ENCODE measurements around the gene PFAS. TPM values are rescaled to one million over a fixed set of nuclear protein-coding genes. Genes with fewer than 3 reads are reported as not detected.
"Not testable (repeated sequence)": the region's sequence is repeated elsewhere in the genome, so short reads cannot be mapped to it uniquely, and the experiment has no call there.

Gene PFAS, protein sequence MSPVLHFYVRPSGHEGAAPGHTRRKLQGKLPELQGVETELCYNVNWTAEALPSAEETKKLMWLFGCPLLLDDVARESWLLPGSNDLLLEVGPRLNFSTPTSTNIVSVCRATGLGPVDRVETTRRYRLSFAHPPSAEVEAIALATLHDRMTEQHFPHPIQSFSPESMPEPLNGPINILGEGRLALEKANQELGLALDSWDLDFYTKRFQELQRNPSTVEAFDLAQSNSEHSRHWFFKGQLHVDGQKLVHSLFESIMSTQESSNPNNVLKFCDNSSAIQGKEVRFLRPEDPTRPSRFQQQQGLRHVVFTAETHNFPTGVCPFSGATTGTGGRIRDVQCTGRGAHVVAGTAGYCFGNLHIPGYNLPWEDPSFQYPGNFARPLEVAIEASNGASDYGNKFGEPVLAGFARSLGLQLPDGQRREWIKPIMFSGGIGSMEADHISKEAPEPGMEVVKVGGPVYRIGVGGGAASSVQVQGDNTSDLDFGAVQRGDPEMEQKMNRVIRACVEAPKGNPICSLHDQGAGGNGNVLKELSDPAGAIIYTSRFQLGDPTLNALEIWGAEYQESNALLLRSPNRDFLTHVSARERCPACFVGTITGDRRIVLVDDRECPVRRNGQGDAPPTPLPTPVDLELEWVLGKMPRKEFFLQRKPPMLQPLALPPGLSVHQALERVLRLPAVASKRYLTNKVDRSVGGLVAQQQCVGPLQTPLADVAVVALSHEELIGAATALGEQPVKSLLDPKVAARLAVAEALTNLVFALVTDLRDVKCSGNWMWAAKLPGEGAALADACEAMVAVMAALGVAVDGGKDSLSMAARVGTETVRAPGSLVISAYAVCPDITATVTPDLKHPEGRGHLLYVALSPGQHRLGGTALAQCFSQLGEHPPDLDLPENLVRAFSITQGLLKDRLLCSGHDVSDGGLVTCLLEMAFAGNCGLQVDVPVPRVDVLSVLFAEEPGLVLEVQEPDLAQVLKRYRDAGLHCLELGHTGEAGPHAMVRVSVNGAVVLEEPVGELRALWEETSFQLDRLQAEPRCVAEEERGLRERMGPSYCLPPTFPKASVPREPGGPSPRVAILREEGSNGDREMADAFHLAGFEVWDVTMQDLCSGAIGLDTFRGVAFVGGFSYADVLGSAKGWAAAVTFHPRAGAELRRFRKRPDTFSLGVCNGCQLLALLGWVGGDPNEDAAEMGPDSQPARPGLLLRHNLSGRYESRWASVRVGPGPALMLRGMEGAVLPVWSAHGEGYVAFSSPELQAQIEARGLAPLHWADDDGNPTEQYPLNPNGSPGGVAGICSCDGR (N-terminal part only)
- total RNA-seq: 82.6 TPM

DNA sequence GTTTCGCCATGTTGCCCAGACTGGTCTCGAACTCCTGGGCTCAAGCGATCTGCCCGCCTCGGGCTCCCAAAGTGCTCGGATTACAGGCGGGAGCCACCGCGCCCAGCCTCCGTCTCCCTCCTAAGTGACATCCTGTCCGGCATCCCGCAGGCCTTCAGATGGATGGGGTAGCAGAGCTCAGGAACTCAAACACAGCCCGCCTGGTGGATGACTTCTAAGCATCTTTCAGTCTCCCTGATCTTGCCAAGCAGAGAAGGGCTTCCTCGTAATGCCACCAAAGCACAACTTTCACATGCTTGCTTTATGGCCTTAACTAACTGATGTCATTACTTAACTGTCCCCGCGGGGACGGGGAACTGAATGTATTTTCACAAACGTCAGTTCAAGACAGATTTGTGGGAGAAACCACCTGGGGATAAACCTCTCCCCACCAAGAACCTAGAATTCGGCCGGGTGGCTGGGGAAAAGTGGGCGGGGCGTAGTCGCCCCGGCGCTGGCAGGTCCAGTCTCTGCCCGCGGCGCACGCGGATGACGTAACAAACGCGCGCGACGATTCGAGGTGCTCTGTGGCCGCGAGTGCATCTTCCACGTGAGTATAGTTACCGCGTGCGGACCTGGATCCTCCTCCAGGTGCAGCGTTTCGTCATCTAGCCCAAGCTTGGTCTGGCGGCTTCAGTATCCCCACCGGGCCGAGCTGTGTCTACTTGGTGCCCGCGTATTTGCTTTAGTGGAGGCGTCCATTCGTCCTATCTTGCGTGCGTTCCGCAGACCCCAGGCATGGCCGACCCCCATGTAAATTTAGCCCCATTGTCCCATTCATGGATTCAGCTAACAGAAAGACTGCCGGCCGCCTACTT, at the start of gene PFAS:
Gene PFAS (plus strand): TSS at position 539 of the 857 bp plus-strand sequence. CDS start 4,649 bp downstream, outside the sequence.
- peak; percentile 96 for DNase-seq (ENCODE audit: low spot score)

DNA sequence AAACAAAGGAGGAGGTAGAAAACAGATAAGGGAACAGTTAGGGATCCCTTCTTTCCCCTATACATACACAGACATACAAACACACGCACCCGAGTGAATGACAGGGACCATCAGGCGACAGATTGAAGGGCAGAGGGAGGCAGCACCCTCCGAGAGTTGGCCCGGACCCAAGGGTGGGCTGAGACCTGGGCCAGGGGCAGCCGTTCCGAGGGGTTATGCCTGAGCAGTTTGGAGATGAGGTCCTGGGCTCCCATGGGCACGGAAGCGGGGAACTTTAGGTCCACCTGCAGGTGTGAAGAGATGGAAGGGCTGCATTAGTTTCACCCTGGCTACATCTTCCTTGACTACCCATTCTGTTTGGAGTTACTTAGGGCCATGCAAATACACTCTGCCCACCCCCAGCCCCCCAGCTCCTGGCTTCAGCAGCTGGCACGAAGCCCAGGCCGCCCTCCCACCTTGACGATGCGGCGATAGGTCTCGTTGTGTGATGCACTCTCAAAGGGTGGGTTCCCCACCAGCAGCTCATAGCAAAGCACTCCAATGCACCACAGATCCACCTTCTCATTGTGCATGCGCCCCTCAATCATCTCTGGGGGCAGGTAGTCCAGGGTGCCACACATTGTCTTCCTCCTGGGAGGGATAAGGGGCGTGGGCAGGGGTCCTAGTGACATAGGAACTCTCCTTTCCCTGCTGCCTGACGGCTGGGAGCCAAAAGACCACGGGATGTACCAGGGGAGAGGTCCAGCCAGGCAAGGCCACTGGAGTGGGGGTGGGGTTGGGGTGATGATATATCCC, 44.1 kb upstream of the PFAS start:
- no peak for DNase-seq (ENCODE audit: low spot score)

DNA sequence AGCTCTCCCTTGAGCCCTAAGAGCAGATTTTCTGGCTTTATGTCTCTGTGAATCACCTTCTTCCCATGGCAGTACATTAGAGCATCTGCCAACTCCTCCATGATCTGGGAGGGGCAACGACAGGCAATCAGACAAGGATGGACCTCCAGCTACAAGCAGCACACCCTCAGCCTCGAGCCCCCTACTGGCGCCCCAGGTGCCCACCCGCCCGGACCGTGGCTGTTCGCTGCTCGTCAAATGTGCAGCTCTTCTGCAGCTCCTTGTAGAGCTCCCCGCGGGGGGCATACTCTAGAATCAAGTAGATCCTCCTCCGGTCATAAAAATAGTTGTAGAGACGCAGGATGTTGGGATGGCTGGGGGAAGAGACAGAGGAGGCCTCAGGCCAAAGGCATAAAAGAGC, 42.6 kb upstream of the PFAS start:
- DNase-seq (ENCODE audit: low spot score): no peak

DNA sequence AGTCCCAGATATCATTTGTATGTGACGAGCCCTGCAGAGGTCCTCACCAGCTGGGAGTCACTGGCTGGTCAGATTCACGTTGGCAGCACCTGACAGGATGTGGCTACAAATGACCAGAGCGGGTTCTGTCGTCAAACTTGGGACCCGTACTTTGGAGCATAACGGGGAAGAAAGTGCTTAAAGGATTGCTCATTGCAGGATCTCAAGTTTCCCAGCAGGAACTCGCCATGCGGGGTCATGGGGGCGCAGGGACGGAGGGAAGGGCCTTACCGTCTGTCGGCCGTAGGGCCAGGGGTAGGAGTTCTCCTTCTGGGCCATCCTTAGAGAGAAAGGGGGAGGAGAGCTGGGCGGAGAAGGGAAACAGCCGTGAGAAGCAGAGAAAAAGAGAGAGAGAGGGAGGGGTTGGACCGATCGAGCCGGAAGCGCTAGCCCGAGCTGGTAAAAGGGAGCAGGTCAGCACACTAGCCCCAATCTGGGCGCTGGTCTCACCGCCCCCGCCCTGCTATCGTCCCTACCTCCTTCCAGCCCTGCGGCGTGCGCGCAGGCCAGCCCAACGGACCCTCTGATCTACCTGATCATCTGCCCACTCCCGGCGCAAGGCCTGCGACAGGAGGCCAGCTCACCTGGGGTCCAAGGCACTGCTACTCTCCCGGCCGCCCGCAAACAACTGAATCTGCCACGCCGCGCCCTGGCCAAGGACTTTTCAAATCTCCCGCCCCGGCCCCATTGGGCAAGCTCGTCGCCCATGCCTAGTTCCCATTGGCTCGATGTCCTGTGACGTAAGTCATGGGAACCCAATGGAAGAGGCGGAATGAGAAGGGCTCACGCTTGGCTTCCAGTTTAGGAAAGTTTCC, 39.0 kb upstream of the PFAS start, which contains the start of gene AURKB:
Gene AURKB (minus strand): TSS at position 669 of the 854 bp plus-strand sequence. CDS start 351 bp downstream, at position 318.
- DNase-seq (ENCODE audit: low spot score): peak; percentile 96

DNA sequence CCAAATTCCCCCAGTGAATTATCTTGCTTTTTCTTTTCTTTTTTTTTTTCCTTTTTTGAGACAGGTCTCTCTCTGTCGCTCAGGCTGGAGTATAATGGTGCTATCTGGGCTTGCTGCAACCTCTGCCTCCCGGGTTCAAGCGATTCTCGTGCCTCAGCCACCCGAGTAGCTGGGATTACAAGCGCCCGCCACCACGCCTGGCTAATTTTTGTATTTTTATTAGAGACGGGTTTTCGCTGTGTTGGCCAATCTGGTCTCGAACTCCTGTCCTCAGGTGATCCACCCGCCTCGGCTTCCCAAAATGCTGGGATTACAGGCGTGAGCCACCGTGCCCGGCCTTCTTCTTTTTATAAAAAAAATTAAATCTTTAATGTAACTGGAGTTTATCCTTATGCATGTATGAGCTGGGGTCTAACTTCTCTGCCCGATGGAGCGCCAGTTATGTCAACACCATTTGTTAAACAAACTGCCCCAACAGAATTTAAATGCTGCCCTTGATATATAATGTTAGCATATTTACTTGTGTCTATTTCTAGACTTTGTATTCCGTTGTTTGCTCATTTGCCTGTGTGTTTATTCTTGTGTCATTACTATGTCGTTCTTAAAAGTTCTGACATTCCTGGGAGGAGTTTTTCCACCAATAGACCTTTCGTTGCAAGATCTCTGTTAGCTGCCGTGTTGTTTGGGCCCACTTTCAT, 38.2 kb upstream of the PFAS start:
- DNase-seq (ENCODE audit: low spot score): no peak

DNA sequence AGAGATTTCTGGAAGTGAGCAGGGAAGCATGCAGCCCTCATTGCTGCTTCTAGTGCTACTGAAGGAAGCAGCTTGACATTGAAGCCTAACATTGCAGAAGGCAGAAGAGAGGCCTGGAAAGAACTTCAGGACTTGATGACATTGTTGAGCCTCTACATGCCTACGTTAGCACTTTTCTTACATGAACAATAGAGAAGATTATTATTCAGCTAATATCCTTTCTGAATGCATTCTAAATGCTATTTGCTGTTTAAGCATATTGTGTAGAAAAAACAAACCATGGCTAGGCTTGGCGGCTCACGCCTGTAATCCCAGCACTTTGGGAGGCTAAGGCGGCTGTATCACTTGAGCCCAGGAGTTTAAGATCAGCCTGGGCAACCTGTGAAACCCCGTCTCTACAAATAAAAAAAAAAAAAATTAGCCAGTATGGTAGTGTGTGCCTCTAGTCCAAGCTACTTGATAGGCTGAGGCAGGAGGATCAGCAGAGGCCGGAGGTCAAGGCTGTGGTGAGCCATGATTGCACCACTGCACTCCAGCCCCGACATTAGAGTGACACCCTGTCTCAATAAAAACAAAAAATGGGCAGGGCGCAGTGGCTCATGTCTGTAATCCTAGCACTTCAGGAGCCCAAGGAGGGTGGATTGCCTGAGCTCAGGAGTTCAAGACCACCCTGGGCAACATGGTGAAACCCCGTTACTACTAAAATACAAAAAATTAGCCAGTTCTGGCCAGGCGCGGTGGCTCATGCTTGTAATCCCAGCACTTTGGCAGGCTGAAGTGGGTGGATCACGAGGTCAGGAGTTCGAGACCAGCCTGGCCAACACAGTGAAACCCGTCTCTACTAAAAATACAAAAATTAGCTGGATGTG, 36.5 kb upstream of the PFAS start:
- DNase-seq (ENCODE audit: low spot score): no peak

DNA sequence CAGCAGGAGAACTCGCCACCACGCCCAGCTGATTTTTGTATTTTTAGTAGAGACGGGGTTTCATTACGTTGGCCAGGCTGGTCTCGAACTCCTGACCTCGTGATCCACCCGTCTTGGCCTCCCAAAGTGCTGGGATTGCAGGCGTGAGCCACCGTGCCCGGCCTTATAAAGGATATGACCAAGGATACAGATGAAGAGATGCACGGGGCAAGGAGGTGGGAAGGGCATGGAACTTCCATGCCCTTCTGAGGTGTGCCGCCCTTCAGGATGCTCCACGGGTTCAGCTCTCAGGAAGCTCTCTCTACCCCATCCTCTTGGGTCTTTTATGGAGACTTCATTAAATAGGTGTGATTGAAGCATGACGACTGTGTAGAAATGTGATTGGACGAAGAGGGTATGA, 35.1 kb upstream of the PFAS start:
- not testable (repeated sequence) for DNase-seq (ENCODE audit: low spot score)

DNA sequence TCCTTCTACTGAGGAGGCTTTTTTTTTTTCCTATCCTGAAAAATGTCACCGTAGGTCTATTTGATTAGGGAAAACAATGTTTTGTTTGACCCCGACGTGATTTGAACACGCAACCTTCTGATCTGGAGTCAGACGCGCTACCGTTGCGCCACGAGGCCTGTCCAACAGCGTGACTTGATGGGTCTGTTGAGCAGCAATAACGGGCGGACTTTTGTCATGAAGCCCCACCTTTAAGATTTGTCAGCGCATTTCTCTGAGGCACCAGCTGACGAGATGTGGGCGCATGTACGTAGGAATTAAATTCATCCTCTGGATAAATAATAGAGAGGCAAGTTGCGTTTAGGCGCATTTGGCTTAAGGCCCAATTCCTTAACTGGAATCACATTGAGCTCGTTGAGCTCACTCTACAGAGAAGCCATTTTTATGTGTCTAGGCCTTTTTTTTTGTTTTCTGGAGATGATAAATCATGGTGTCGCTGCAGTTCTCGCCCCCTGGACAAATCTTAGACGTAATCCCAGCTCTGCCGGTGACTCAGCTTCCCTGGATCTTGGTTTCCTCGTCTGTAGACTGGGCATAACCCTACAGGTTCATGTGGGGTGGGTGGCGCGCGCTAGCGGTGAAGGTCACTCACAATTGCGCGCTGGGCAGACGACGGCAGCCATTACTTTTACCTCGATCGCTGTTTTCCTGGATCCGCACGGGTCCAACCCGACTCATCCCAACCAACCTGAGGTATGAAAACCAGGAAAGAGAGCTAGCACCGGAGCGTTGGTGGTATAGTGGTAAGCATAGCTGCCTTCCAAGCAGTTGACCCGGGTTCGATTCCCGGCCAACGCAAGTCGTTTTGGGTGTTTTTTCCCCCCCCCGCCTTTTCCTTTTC, 28.1 kb upstream of the PFAS start:
- peak; percentile 96 for DNase-seq (ENCODE audit: low spot score)

DNA sequence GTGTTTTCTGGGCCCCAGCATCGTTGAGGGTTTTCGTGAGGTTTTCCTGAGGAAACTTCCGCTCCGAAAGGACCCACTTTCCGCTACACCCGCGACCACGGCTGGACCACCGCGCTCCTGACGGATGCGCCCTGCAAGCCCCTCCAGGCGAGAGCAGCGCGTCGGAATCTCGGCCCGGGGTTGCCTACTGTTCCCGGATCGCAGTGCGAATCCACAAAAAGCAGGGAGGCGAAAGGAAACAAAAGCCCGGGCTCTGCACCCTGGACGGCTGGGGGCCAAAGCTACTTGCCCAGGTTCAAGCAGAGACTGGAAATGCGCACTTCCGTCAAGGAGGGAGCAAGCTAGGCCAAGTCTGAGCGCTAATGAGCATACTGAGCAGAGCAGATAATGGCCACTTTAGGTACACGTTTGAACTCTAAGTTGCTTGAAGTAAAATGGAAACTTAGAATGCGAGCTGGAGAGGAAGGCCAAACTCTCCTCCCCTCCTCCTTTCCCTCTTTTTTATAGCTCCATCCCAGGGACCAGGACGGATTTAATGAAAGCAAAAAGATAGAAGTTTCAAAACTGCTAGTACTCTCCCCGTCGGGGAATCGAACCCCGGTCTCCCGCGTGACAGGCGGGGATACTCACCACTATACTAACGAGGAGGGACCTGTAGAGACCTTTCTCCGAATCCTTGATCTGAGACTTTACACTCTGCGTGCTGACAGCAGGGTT, 27.3 kb upstream of the PFAS start:
- DNase-seq (ENCODE audit: low spot score): peak; percentile 95

DNA sequence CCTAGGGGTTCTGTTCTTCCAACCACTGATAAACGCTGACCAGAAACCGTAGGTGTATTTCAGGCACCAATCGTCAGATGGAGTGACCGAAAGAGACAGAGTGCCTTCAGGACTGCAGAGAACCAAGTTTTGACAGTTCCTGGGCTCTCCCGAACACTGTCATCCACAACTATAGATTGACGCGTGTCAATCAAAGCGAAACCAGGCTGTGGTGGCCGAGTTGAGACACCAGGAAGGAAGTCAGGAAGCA, 26.8 kb upstream of the PFAS start:
- DNase-seq (ENCODE audit: low spot score): no peak

DNA sequence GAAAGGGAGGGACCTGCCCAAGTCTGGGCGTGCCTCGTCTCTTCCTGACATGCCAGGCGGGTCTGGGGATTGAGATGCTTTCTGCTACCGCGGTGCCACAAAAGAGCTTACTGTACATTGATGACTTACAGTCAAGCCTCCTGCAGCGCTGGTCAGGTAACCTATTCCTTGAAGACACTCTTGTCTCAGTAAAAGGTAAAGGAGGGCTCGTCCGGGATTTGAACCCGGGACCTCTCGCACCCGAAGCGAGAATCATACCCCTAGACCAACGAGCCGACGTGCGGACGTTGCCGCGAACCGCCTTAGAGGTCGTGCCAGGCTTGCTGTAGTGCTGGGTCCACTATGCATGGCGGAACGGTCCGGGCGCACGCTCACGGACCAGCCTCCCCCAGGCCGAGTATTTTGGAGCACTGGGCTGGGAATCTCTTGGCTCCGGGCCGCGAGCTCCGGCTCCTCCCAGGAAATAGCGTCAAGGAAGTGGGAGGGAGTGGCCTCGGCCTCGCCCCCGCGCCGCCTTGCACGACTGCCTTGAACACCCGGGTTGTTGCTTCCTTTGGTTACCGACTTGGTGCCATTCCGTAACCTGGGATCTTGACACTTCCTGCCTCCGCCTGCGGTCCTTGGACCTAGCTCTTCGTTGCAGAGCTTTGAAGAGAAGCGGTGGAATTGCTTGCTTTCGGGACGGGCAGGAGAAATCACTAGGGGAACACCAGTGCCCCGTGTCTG, 26.3 kb upstream of the PFAS start:
- peak; percentile 97 for DNase-seq (ENCODE audit: low spot score)

DNA sequence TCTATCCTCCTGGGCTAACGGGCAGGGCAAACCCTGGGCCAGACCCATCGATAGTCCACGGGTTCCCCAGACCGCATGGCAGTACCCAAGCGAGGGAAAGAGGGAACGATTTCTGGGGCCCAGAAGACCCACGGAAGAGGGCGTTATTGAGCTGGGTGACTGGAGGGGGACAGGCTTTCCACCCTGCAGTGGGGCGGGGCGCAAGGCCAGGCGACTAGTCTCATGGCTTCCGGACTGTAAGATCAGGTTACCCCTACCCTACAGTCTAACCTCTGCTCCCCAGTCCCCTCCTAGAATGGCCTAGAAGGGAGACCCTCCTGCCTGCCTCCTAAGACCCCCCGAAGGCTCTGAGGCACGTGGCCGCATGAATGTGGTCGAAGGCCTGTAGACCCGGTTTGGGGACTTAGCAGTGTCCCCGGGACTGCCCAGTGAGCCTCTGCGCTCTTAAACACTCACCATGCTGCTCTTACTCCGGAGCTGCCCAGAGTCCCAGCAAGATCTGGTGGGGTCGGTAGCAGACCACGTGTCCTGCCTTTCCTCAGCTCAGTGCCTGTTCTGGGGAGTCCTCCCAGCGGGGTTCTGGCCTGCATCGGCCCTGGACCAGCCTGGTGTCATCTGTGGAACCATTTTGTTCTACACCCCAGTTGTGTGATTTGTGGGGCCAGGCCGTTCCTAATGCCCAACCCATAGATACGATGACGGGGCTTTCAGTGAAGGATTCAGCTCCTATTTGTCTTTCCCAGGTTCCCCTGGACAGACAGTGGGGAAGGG, 25.5 kb upstream of the PFAS start:
- DNase-seq (ENCODE audit: low spot score): peak; percentile 75

DNA sequence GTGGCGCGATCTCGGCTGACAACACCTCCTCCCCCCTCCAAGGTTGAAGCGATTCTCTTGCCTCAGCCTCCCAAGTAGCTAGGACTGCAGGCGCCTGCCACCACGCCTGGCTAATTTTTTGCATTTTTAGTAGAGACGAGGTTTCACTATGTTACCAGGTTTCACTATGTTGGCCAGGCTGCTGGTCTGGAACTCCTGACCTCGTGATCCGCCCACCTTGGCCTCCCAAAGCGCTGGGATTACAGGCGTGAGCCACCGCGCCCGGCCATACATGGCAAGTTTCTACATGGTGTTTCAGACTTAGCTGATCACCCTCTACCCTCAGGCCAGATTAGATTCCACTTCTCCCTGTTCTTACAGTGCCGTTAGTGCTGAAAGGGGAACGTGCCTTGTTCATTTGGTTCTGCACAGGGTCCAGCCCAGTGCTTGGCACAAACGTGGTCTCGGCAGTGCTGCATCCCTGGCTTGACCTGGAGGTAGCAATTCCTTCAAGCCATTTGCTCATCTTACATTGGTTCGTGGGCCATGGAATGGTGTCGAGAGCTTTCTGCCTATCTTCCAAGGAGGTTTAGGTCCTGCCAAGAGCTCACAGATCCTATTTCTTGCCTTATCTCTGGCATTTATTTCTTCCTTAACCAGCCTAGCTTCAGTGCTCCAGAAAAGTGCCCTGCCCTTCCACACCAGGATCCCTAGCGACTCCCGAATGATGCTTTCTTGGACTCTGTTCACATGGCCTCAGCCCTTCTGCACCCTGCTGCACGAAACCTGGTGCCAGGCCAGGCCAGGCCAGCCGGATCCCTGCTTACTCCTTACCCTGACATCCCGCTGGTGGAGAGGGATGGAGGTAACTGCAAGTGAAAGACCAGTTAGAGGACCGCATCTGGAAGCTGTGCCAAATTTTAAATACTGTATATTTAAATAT, 23.9 kb upstream of the PFAS start:
- DNase-seq (ENCODE audit: low spot score): no peak

Measured in ureter (tissue), 1 donor.